ENCODE data around the gene ALDH5A1.

The ALDH5A1 gene

DNA sequence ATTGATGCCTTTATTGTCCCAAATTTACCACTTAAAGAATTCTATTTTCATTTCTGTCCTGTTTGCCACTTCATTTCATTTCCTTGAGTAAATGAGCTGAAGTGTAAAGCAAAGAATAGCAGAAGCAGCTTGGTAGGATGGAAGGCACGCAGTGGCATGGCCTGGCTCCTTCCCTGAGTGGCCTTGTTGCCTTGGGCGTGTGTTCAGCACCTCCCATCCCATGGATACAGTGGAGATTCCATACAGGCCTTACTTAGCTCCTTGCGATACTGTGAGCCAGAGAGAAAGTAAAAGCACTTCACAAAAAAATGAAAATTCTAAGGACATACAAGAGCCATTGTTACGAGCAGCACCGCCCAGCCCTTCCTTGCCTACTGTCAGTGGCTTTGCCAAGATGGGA is 39.6 kb downstream of the ALDH5A1 start:
- H3K9me3 ChIP-seq (ENCODE audit: insufficient read depth, low read length) = no peaks in the 10 kb centered on the region
- TF ChIP-seq EZH2phosphoT487 (conservative IDR thresholded peaks at IDR 0.05; ENCODE audit: low read length) (no peak), CTCF (IDR thresholded peaks at IDR 0.05; ENCODE audit: insufficient read depth, low read length, poor library complexity, severe bottlenecking) (no peak)
- H2AFZ ChIP-seq (ENCODE audit: low read depth, low read length, severe bottlenecking) = no peak overlapping the region
- H3K27me3 ChIP-seq (ENCODE audit: low read length) = no peaks in the 10 kb centered on the region
- H3K9me2 ChIP-seq (replicated peaks; ENCODE audit: insufficient read depth, low read length) = no peaks in the 10 kb centered on the region
- H3K27ac ChIP-seq (ENCODE audit: low read depth, low read length) = no peak overlapping the region
- H4K20me1 ChIP-seq (ENCODE audit: low read depth, low read length) = no peaks in the 10 kb centered on the region
- no peak overlapping the region for H3K4me2 ChIP-seq (ENCODE audit: low read depth, low read length, poor library complexity, severe bottlenecking)
- no peak overlapping the region for H3K4me3 ChIP-seq (ENCODE audit: insufficient read depth, low read length, poor library complexity, severe bottlenecking)
- no peaks in the 10 kb centered on the region for H3K79me2 ChIP-seq (ENCODE audit: insufficient read depth, low read length)
- no peak overlapping the region for H3K9ac ChIP-seq (ENCODE audit: low read length)
- H3K36me3 ChIP-seq (ENCODE audit: low read length) = peaks cover 31% of the 10 kb centered on the region; the same call in 1 of the 2 replicates
- no peaks in the 10 kb centered on the region for H3F3A ChIP-seq (ENCODE audit: insufficient read depth)

DNA sequence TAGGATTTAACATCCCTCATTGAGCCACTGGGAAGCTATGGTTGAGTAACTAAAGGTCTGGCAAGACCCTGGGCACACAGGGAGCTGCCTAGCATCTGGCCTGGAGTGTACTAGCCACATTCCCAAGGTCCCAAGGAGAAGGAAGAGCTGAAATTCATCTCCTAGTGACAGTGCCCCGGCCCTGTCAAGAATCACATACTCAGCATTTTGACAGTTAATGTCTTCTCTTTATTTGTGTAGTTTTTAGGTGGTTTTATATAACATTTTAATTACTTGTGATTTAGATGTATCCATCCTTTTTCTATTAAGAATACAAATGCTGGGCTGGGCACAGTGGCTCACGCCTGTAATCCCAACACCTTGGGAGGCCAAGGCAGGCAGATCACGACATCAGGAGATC is 40.4 kb downstream of the ALDH5A1 start:
- Histone ChIP-seq H3K9me2 (replicated peaks; ENCODE audit: insufficient read depth, low read length) (no peaks in the 10 kb centered on the region), H3K4me3 (ENCODE audit: insufficient read depth, low read length, poor library complexity, severe bottlenecking) (no peak overlapping the region), H3K27me3 (ENCODE audit: low read length) (no peaks in the 10 kb centered on the region), H3K9me3 (ENCODE audit: insufficient read depth, low read length) (no peaks in the 10 kb centered on the region), H3K9ac (ENCODE audit: low read length) (no peak overlapping the region), H3F3A (ENCODE audit: insufficient read depth) (no peaks in the 10 kb centered on the region), H2AFZ (ENCODE audit: low read depth, low read length, severe bottlenecking) (no peak overlapping the region), H3K79me2 (ENCODE audit: insufficient read depth, low read length) (no peaks in the 10 kb centered on the region), H4K20me1 (ENCODE audit: low read depth, low read length) (no peaks in the 10 kb centered on the region), H3K27ac (ENCODE audit: low read depth, low read length) (no peak overlapping the region), H3K4me2 (ENCODE audit: low read depth, low read length, poor library complexity, severe bottlenecking) (no peak overlapping the region), H3K36me3 (ENCODE audit: low read length) (peaks cover 27% of the 10 kb centered on the region; the same call in 1 of the 2 replicates)
- TF ChIP-seq CTCF (IDR thresholded peaks at IDR 0.05; ENCODE audit: insufficient read depth, low read length, poor library complexity, severe bottlenecking) (no peak), EZH2phosphoT487 (conservative IDR thresholded peaks at IDR 0.05; ENCODE audit: low read length) (no peak)

- no peak overlapping the region for H3K27ac ChIP-seq (ENCODE audit: low read depth, low read length)
- H3K36me3 ChIP-seq (ENCODE audit: low read length) = peaks cover 20% of the 10 kb centered on the region; the same call in 1 of the 2 replicates
- no peak overlapping the region for H3K4me3 ChIP-seq (ENCODE audit: insufficient read depth, low read length, poor library complexity, severe bottlenecking)
- no peaks in the 10 kb centered on the region for H3K9me3 ChIP-seq (ENCODE audit: insufficient read depth, low read length)
- H3K27me3 ChIP-seq (ENCODE audit: low read length) = no peaks in the 10 kb centered on the region
- H2AFZ ChIP-seq (ENCODE audit: low read depth, low read length, severe bottlenecking) = no peak overlapping the region
- H3F3A ChIP-seq (ENCODE audit: insufficient read depth) = no peaks in the 10 kb centered on the region
- no peak overlapping the region for H3K4me2 ChIP-seq (ENCODE audit: low read depth, low read length, poor library complexity, severe bottlenecking)
- no peak for TF ChIP-seq EZH2phosphoT487 (conservative IDR thresholded peaks at IDR 0.05; ENCODE audit: low read length)
- TF ChIP-seq CTCF (IDR thresholded peaks at IDR 0.05; ENCODE audit: insufficient read depth, low read length, poor library complexity, severe bottlenecking) = no peak
- H3K9ac ChIP-seq (ENCODE audit: low read length) = no peak overlapping the region
- H4K20me1 ChIP-seq (ENCODE audit: low read depth, low read length) = no peaks in the 10 kb centered on the region
- H3K79me2 ChIP-seq (ENCODE audit: insufficient read depth, low read length) = no peaks in the 10 kb centered on the region
- H3K9me2 ChIP-seq (replicated peaks; ENCODE audit: insufficient read depth, low read length) = no peaks in the 10 kb centered on the region
Observed at GRCh38 chr6:24536466-24536865, 41.7 kb downstream of the ALDH5A1 start.
